Measurements from ENCODE around the gene DENND1A. TPM values are rescaled to one million over a fixed set of nuclear protein-coding genes. Genes with fewer than 3 reads are reported as not detected.

DENND1A gene
- total RNA-seq, 1 donor from 2014 or later, result 15.4 TPM

DNA sequence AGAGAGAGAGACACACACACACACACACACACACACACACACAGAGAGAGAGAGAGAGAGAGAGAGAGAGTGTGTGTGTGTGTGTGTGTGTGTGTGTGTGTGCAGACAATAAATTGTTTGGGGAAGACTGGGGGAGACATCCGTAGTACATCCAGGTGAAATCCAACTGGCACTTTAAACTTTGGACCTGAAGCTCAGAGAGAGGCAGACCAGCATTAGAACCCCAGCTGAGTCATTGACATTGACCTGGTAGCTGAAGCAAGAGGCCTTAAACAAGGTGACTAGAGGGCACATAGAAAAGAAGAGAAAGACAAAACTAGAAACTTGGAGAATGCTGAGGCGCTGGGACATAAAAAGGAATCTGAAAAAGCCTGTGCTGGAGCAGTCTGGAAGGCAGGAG lies 322.4 kb downstream of the DENND1A start:
- ATAC-seq (no peak), DNase-seq (no peak)
- Histone ChIP-seq H3K4me1 (no peaks in the 10 kb centered on the region), H3K27ac (no peak overlapping the region), H3K4me3 (no peak overlapping the region), H3K27me3 (no peaks in the 10 kb centered on the region), H3K9me3 (no peaks in the 10 kb centered on the region), H3K36me3 (no peaks in the 10 kb centered on the region)
- intact Hi-C loops (cut with DNase I), result no loop called here
- TF ChIP-seq, protein P1, sequence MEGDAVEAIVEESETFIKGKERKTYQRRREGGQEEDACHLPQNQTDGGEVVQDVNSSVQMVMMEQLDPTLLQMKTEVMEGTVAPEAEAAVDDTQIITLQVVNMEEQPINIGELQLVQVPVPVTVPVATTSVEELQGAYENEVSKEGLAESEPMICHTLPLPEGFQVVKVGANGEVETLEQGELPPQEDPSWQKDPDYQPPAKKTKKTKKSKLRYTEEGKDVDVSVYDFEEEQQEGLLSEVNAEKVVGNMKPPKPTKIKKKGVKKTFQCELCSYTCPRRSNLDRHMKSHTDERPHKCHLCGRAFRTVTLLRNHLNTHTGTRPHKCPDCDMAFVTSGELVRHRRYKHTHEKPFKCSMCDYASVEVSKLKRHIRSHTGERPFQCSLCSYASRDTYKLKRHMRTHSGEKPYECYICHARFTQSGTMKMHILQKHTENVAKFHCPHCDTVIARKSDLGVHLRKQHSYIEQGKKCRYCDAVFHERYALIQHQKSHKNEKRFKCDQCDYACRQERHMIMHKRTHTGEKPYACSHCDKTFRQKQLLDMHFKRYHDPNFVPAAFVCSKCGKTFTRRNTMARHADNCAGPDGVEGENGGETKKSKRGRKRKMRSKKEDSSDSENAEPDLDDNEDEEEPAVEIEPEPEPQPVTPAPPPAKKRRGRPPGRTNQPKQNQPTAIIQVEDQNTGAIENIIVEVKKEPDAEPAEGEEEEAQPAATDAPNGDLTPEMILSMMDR (IDR thresholded peaks at IDR 0.05), result no peak

DNA sequence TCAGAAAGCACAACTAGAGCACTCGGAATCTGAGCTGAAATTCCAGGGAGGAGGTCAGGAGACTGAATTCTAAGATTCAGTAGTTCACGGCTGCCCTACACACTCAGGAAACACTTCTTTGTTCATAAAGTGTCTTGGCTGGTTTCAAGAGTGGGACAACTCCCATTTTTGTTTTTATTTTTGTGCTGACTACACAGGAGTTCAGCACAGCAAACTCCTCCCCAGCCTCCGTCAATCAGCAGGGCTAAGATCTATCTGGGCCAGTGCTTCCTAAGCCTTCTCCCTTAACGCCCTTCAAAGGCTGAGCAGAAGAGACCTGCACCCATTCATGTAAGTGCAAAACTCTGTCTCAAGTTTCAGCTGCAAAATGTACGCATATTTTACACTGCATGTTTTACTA lies 323.8 kb downstream of the DENND1A start:
- ATAC-seq, result no peak
- Histone ChIP-seq H3K27ac (no peak overlapping the region), H3K36me3 (no peaks in the 10 kb centered on the region), H3K4me1 (no peaks in the 10 kb centered on the region), H3K9me3 (no peaks in the 10 kb centered on the region), H3K4me3 (no peak overlapping the region), H3K27me3 (no peaks in the 10 kb centered on the region)
- intact Hi-C loops (cut with DNase I), result no loop called here
- DNase-seq, result no peak
- TF ChIP-seq, protein P1 (IDR thresholded peaks at IDR 0.05), result no peak

DNA sequence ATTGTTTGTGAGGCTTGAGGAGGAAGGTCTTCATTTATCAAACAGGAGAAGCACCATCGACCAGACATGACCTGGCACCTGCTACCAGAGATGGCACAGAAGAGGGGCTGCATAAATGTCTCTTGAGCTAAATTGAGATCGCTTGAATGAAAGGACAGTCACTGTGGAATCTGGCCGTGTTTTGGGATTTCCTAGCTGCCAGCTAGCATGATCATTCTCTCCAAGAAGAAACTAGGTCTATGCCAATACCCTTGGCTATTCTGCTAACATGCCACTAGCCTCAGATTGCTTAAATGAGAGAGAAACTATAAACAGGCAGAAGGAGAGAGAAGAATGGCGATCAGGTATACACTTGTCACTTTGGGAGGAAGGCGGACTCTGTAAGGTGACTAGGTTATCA lies 324.6 kb downstream of the DENND1A start:
- H3K27ac ChIP-seq, result no peak overlapping the region
- H3K4me1 ChIP-seq, result no peaks in the 10 kb centered on the region
- no peaks in the 10 kb centered on the region for H3K9me3 ChIP-seq
- ATAC-seq (no peak), DNase-seq (no peak)
- TF ChIP-seq, protein P1 (IDR thresholded peaks at IDR 0.05), result no peak
- H3K27me3 ChIP-seq, result no peaks in the 10 kb centered on the region
- H3K4me3 ChIP-seq, result no peak overlapping the region
- H3K36me3 ChIP-seq, result no peaks in the 10 kb centered on the region
- intact Hi-C loops (cut with DNase I), result no loop called here

DNA sequence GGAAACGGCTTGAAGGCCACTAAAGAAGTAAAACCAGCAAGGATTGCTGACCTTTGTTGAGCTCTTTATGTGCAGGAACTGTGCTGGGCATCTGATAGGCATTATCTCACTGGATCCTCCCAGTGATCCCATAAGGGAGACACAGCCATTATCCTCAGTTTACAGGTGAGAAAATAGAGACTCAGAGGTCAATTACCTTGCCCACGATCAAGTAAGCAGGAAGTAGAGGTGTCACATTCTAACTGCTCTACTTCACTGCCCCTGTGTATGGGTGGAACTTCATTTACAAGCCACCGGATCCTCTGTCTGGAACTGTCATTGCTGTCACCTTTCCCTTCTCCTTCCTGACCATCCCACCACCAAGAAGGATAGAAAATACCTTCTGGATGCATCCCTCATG lies 325.1 kb downstream of the DENND1A start:
- TF ChIP-seq, protein P1 (IDR thresholded peaks at IDR 0.05), result no peak
- intact Hi-C loops (cut with DNase I), result no loop called here
- H3K4me3 ChIP-seq, result no peak overlapping the region
- no peaks in the 10 kb centered on the region for H3K4me1 ChIP-seq
- no peaks in the 10 kb centered on the region for H3K36me3 ChIP-seq
- ATAC-seq (no peak), DNase-seq (no peak)
- no peaks in the 10 kb centered on the region for H3K27me3 ChIP-seq
- no peak overlapping the region for H3K27ac ChIP-seq
- no peaks in the 10 kb centered on the region for H3K9me3 ChIP-seq

DNA sequence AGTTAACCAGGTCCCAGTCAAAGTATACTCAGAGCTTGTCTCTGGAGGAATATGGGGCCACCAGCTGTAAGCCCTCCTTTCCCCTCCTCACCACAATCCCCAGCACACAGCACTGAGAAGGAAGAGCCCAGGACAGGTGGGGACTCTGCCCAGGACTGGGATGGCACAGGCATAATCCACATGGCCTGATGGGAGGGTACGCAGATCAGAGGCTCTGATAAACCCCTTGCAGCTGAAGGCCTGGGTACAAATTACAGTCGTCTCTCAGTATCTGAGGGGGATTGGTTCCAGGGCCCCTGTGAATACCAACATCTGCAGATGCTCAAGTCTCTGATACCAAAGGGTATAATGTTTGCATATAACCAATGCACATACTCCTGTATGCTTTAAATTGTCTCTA lies 328.1 kb downstream of the DENND1A start:
- Histone ChIP-seq H3K27me3 (no peaks in the 10 kb centered on the region), H3K9me3 (no peaks in the 10 kb centered on the region), H3K4me3 (no peak overlapping the region), H3K36me3 (no peaks in the 10 kb centered on the region), H3K27ac (no peak overlapping the region), H3K4me1 (no peaks in the 10 kb centered on the region)
- DNase-seq, result no peak
- TF ChIP-seq, protein P1 (IDR thresholded peaks at IDR 0.05), result no peak
- intact Hi-C loops (cut with DNase I), result no loop called here
- ATAC-seq, result no peak

DNA sequence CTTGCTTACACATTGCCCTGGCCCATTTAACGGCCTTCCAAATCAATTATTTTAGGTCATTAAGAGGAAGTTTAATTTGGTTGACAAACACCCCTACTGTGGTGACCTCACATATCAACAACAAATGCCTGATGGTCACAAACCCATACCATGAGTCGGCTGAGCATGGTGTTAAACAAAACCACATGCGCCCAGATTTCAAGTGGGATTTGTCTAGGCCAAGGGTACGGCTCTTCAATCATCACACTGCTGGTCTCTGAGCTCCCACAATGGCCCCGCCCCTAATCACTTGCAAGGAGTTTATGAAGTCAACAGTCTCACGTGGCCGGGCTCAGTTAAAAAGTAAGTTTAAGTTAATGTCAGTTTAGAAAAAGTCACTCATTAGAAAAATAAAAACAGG lies 330.1 kb downstream of the DENND1A start:
- Histone ChIP-seq H3K36me3 (no peaks in the 10 kb centered on the region), H3K27me3 (no peaks in the 10 kb centered on the region), H3K27ac (no peak overlapping the region), H3K9me3 (no peaks in the 10 kb centered on the region), H3K4me3 (no peak overlapping the region), H3K4me1 (no peaks in the 10 kb centered on the region)
- ATAC-seq (no peak), DNase-seq (no peak)
- intact Hi-C loops (cut with DNase I), result no loop called here
- TF ChIP-seq, protein P1 (IDR thresholded peaks at IDR 0.05), result no peak

Data from upper lobe of right lung (tissue), 1 donor.